Measurements from ENCODE around the gene ABHD2. TPM values are rescaled to one million over a fixed set of nuclear protein-coding genes. Genes with fewer than 3 reads are reported as not detected.
A peak's percentile ranks its signal among the peaks of the same experiment; 100 is the strongest.

The ABHD2 gene
- total RNA-seq, 4 donors from 2014 or later, result 49.8 to 82.3 (median 72.1) TPM

DNA sequence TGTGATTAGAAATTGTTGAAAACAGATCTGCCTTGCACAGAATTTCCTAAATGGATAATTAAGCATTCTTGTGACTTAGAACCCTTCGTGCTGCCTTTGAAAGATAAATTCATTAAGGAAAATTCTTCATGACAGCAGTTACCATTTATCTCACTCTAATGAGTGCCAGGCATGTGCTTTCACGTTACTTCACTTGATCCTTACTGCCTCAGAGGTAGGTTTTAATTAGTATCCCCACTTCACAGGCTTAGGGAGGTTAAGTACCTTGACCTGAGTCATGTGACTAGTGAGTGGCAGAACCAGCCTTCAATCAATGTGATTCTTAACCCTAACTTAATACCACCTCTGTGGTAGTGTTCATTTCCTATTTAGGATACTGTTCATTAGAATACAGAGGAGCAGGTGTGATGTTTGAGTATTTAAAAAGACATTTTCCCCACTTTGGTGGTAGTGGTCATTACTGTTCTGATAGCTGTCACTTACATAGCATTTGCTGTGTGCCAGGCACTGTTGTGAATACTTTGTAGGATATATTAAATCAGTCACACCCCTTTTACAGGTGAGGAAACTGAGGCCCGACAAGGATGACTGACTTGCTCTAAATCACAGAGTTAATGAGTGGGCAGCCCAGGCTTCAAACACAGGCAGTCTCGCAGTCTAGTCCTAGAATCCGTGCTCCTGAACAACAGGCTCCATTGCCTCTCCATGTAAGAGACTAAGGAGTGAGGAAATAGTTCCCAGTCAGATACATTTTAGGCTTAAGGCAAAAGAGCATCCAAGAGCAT lies 75.2 kb downstream of the ABHD2 start:
- Histone ChIP-seq H3K4me3 (no peak overlapping the region), H3K27ac (replicated peaks in 1 of 4) (no peak overlapping the region), H3K27me3 (no peaks in the 10 kb centered on the region), H3K9me3 (no peaks in the 10 kb centered on the region), H3K36me3 (peaks cover 0 to 30% (median 7%) of the 10 kb centered on the region in 4 donors), H3K4me1 (peaks cover 47 to 65% (median 54%) of the 10 kb centered on the region in 4 donors)
- intact Hi-C loops (cut with DNase I), result no loop called here
- TF ChIP-seq, protein P1, sequence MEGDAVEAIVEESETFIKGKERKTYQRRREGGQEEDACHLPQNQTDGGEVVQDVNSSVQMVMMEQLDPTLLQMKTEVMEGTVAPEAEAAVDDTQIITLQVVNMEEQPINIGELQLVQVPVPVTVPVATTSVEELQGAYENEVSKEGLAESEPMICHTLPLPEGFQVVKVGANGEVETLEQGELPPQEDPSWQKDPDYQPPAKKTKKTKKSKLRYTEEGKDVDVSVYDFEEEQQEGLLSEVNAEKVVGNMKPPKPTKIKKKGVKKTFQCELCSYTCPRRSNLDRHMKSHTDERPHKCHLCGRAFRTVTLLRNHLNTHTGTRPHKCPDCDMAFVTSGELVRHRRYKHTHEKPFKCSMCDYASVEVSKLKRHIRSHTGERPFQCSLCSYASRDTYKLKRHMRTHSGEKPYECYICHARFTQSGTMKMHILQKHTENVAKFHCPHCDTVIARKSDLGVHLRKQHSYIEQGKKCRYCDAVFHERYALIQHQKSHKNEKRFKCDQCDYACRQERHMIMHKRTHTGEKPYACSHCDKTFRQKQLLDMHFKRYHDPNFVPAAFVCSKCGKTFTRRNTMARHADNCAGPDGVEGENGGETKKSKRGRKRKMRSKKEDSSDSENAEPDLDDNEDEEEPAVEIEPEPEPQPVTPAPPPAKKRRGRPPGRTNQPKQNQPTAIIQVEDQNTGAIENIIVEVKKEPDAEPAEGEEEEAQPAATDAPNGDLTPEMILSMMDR (IDR thresholded peaks at IDR 0.05), result no peak
- no peak for TF ChIP-seq POLR2AphosphoS5 (IDR thresholded peaks at IDR 0.05)
- TF ChIP-seq POLR2A (IDR thresholded peaks at IDR 0.05; ENCODE audit: low read depth), result no peak
- no peak for TF ChIP-seq EP300 (IDR thresholded peaks at IDR 0.05)
- no peak for DNase-seq (ENCODE audit: extremely low spot score)
- WGBS, result 80% methylated on average over 5 of the region's 5 CpGs

DNA sequence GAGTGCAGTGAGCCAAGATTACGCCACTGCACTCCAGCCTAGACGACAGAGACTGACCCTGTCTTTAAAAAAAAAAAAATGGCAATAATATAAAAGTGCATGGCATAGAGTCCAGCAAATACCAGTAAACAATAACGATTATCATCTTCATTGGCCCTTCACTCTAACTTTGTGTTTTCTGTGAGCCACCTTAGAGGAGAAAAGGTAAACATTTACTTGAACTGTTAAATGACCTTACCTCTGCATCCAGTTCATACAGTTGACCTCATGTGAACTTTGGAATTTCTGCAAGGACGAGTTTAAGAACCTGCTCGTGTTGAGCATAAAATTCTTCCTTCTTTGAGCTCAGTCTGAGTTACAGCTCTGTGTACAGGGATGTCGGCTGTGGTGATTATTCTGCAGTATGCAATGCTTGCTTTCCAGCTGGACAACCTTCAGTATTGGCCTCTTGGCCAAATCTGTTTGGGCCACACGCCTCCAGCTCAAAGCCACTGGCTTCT lies 76.5 kb downstream of the ABHD2 start:
- intact Hi-C loops (cut with DNase I), result no loop called here
- H3K36me3 ChIP-seq, result peaks cover 0 to 20% (median 0%) of the 10 kb centered on the region in 4 donors
- peaks cover 47 to 65% (median 56%) of the 10 kb centered on the region in 4 donors for H3K4me1 ChIP-seq
- no peaks in the 10 kb centered on the region for H3K27me3 ChIP-seq
- no peak for DNase-seq (ENCODE audit: extremely low spot score)
- 48% methylated on average over 7 of the region's 7 CpGs for WGBS
- H3K9me3 ChIP-seq, result no peaks in the 10 kb centered on the region
- TF ChIP-seq, protein P1 (IDR thresholded peaks at IDR 0.05), result no peak
- no peak for TF ChIP-seq POLR2AphosphoS5 (IDR thresholded peaks at IDR 0.05)
- no peak for TF ChIP-seq POLR2A (IDR thresholded peaks at IDR 0.05; ENCODE audit: low read depth)
- no peak for TF ChIP-seq EP300 (IDR thresholded peaks at IDR 0.05)
- peak overlapping the region in 1 of 4 donors; percentile 26 for H3K27ac ChIP-seq (replicated peaks in 1 of 4)
- H3K4me3 ChIP-seq, result no peak overlapping the region

DNA sequence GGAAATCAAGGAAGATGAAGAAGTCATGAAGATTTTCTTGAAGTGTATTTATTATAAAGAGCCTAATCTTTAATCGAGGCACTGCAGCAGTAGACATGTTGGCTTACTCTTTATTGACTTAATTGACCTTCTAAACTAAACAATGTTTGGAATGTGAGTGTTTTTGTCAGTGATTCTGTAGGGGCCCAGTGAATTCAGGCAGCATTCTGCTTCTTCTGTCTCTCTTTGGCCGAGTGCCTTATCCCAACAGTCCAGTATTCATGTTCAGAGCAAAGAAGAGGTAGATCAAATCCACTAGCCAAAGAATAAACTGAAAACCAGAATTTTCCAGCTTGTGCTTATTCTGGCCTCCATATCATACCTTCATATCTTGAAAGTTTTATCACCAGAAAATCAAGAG lies 77.4 kb downstream of the ABHD2 start:
- no peak for DNase-seq (ENCODE audit: extremely low spot score)
- TF ChIP-seq EP300 (IDR thresholded peaks at IDR 0.05) (no peak), POLR2A (IDR thresholded peaks at IDR 0.05; ENCODE audit: low read depth) (no peak), POLR2AphosphoS5 (IDR thresholded peaks at IDR 0.05) (no peak)
- TF ChIP-seq, protein P1 (IDR thresholded peaks at IDR 0.05), result no peak
- WGBS, result 33% methylated on average over 2 of the region's 2 CpGs
- intact Hi-C loops (cut with DNase I), result no loop called here
- Histone ChIP-seq H3K27ac (replicated peaks in 1 of 4) (peak overlapping the region in 2 of 4 donors; percentile 32 to 50), H3K9me3 (no peaks in the 10 kb centered on the region), H3K27me3 (no peaks in the 10 kb centered on the region), H3K4me3 (no peak overlapping the region), H3K4me1 (peaks cover 47 to 65% (median 53%) of the 10 kb centered on the region in 4 donors), H3K36me3 (peaks cover 0 to 18% (median 0%) of the 10 kb centered on the region in 4 donors)

DNA sequence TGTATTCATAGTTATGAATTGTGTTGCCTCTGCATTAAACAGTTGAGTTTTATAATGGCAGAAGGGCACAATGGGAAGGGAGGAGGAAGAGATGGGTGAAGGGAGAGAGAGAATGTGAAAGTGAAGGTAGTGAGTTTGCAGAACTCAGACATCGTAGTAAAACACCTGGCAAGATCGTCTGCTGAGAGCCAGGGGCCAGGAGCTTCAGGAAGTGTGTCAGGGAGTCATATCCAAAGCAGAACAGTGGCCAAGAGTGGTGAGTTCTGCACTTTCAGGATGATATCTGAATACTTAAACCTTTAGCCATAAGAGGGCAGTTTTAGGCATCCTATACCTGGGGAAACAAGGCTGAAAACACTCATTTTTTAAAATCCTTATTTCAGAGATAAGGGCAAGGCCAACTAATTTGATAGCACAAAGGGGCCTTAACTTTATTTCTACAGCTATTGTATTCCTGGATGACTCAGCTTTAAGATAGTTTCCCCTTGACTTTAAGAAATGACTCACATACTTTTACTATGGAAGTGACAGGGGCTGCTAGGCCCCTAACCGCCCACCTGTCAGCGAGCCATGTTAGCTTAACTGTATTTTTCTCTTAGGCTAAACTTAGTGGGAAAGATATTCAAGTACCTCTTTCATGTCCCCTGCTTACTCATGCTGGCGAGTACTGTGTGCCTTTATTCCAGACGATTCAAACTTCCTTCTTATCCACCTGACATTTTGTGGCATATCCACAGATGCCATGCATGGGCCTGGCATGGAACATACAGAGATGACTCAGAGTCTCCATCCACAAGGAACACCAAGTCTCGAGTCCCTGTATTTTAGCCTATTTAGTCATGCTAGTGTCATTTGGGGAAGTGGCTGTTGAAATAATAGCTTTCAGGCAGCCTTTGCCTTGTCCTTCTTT lies 79.3 kb downstream of the ABHD2 start:
- DNase-seq (ENCODE audit: extremely low spot score), result no peak
- intact Hi-C loops (cut with DNase I), result no loop called here
- no peaks in the 10 kb centered on the region for H3K27me3 ChIP-seq
- TF ChIP-seq EP300 (IDR thresholded peaks at IDR 0.05) (no peak), POLR2AphosphoS5 (IDR thresholded peaks at IDR 0.05) (peak; percentile 74 to 76)
- 45% methylated on average over 7 of the region's 7 CpGs for WGBS
- H3K4me1 ChIP-seq, result peaks cover 40 to 53% (median 44%) of the 10 kb centered on the region in 4 donors
- H3K27ac ChIP-seq (replicated peaks in 1 of 4), result peak overlapping the region; percentile 28 to 61 (median 54)
- H3K9me3 ChIP-seq, result no peaks in the 10 kb centered on the region
- no peak overlapping the region for H3K4me3 ChIP-seq
- peaks cover 0 to 5% (median under 1%) of the 10 kb centered on the region in 4 donors for H3K36me3 ChIP-seq

Measured in esophagus muscularis mucosa (tissue), 4 donors.